Stimulated activated CD4-positive, alpha-beta T cell treated with anti-CD3 and anti-CD28 coated beads, Interleukin-2, amount 100 ng/mL, for 4 hours (primary cell): Measurements from ENCODE around the gene UBN1.
"Not testable (repeated sequence)": the region's sequence is repeated elsewhere in the genome, so short reads cannot be mapped to it uniquely, and the experiment has no call there.

Experiments
- DNase-seq: peaks from one replicate; pipeline ENCODE4 v3.0.0-alpha.2; 2020; ENCODE audit warnings: low read depth

UBN1 gene

DNA sequence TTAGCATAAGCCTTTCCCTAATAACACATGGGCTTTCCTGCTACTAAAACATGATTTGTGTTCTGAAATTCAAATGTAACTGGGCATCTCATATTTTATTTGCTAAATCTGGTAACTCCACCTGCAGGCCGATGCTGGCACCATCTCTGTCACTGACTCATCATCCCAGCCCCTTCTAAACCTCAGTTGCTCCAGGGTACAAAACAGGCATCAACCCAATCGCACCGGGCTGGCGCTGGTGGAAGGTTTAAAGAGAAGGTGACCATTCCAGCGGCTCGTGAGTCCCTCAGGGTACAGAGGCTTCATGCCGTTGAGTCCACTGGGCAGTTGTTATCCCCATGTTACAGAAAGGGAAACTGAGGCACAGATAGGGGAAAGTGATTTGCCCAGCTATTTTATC, 62.5 kb downstream of the UBN1 start:
- no peak for DNase-seq

DNA sequence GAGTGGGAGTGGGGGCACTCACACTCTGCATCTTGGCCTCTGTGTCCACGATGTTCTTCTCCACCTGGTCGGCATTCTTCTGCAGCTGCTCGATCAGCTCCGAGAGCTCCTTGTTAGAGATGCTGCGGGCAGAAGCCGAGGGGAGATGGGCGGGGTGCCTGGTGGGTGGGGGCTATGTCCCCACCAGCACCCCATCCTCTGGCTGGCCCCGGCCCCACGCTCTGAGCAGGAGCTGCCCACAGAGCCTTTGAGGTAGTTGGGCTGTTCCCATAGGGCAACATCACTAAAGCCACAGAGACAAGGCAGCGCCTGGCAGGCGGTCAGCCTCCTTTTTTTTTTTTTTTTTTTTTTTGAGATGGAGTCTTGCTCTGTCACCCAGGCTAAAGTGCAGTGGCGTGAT, 63.5 kb downstream of the UBN1 start:
- DNase-seq = no peak

DNA sequence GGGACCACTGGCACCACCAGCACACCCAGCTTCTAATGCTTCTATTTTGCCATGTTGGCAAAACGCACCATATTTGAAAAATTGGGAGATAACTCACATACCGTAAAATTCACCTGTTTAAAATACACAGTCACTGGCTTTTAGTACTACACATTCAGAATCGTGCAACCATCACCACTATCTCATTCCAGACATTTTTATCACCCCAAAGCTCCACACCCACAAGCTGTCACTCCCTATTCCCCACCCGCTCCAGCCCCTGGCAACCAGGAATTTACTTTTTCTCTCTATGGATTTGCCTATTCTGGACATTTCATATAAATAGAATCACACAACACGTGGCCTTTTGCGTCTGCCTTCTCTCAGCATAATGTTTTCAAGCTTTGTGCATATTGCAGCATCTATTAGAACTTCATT, 64.7 kb downstream of the UBN1 start:
- DNase-seq = no peak

DNA sequence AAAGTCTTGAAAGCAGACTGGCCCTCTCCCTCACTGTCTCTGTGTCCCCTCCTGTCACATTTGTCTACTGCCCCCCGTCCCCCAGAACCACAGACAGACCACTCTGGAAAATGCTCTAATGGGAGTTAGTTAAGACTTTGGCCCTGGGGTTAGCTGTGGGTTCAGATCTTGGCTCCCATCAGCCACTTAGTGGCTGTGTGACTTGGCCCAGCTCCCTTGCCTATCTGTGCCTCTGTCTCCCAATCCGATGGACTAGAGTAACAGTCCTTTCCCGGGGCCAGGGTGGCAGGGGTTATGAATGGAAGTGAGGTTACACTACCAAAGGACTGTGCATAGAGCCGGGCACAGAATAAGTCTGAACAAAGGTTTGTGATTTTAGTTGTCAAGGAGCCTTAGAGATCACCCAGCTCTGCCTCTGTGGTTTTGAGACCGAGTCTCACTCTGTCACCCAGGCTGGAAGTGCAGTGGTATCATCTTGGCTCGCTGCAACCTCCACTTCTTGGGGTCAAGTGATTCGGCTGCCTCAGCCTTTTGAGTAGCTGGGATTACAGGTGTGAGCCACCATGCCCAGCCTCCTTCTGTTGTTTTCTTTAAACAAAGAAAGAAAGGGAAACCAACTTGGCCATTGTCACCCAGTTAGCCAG, 66.0 kb downstream of the UBN1 start:
- no peak for DNase-seq

DNA sequence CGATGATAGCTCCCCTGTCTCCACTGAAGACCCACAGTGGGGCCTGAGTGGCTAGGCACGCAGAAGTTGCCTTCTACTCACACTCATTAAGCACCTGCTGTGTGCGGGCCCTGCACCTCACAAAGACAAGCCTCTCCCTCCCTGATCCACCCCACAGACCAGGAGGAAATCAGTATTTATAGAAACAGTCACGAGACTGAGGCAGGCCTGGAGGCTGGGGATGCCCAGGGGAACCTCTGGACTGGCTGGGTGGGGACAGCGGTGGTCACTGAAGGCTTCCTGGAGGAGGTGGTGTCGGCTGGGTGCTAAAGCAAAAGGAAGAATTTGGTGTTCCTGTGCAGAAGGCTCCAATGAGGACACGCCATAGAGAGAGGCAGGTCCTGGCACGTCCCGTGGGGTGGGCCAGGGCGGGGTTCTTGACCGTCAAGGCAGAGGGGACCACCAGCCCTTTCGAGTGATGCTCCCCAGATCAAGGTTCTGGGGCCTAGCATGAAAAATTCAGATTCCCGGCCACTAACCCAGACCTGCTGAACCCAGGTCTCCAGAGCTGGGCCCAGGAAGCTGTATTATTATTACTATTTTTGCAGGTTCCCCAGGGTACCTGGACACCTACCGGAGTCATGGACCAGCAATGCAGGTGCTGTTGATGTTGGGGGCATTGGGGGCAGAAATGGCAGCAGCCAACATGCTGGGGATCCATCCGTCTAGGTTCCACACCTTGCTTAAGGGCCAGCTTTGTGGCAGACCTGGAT, 66.7 kb downstream of the UBN1 start:
- no peak for DNase-seq

DNA sequence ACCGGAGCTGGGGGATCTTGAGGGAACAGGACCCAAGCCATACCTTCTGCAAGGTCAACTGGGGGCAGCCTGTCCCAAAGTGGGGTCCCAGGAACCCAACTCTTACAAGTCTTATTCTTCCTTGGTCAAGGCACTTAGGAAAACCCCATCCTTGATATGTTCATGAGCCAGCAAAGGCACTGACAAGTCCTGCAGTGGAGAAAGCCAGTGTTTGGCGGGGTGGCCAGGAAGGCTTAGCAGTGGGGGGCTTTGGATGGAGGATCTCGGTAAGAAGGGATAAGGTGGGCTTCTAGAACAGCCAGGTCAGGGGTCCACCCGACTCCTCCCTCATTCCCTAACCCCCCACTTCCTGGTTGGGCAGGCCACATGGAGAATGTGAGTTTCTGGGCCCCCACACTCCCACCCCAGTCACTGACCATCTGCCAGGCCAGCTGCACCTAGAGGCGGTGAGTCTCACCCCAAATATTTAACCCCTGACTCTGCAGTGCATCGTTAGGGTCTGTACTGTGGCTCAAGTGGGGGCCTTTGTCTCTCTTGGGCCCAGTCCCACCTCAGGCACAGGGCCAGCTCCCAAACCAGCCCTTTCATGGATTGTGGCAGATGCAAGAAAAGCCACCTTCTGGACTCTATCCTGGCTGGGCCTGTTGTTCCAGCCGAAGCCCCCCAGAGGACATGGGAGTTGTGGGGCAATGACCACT, 67.4 kb downstream of the UBN1 start:
- DNase-seq = no peak

DNA sequence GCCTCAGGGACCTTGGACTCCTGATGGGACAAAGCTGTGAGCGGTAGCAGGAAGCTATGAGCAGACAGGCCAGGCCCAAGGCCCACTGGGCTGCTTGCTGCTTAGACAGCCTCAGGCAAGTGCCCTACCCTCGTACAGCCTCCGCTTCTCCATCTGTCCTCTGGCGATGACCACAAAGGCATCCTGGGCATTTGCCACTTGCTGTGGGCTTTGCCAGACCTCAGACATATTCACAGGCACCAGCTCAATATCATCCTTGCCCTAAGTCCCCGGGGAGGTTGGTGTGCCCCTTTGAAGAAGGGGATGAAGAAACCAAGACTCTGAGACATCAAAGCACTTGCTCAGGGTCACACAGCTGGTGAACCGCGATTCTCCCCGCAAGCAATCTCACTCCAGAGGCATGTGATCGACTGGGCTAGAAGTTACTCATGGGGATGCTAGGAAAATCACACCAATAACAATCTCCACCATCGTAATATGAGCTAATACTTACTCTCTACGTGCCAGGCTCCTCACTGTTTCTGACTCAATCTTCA, 68.0 kb downstream of the UBN1 start:
- DNase-seq = no peak

DNA sequence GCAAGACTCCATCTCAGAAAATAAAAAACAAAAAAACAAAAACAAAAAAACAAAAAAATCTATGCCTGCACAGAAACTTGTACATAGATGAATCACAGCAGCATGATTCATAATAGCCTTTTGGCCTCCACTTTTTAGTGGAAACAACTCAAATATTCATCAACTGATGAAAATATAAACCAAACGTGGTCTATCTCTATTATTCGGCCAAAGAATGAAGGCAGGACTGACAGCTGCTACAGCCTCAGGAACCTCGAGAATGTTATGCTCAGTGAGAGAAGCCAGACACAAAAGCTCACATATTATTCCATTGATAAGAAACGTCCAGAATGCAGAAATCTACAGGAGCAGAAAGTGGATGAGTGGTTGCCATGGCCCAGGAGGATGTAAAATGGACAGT, 69.8 kb downstream of the UBN1 start:
- no peak for DNase-seq

DNA sequence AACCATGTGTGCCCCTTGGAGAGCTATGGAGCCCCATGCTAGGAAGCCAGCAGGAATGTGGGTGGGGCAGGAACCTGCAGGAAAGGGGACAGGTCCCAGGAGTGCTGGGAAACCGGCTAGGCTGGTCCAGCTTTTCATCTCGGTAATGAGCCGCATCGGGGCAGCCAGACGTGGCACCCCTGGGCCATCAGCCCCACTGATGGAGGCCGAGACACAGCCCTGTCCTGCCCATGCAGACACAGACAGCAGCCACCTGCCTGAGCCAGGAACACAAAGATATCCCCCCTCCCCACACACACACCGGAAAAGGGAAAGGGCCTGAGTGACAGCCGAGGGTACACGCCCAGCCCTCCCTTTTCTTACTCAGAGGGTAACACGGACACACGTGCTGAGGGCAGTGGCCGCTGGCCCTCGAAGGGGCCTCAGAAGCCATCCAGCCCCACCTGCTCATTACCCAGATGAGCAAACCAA, 71.5 kb downstream of the UBN1 start:
- DNase-seq = no peak

DNA sequence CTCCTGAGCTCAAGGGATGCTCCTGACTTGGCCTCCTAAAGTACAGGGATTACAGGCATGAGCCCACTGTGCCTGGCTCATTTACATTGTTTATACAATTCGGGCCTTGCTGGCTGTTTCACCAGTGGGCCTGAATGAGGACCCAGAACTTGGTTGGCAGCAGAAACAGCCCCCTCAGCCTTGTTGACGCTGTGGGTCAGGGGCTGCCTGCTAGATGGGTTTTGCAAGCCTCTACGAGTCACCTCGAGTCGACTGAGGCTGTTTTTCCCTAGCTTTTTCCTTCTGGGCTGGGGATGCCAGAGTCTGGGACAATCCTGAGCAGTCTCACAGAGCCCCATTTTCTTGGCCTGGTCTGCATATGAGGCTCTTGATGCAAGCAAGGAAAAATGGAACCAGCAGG, 73.5 kb downstream of the UBN1 start:
- no peak for DNase-seq

DNA sequence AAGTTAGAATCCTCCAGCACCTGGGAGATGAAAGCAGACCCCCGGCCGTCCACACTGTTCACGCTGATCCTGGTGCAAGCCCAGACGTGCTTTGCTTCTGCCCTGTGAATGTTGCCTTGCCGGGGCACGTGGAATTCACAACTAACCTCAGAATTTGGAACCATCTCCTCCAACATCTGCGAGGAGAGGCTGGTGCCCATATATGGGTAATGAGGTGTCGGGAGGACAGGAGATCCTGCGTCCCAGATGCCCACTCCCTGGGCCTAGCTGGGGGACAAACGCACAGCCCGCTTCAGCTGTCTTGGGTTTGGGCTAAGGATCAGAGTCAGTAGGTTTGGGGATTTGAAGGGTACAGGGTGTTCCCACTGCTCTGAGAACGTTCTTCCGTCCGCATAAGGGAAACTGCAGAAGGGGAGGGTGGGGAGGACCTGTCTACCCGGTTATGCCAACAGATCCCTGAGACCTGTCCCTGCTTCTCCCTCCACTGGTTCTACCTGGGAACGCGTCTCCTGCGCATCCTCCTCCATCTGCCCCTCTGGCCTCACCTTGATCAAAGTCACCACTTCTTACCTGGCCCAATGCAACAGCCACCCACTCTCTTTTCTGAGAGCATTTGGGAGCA, 75.6 kb downstream of the UBN1 start:
- DNase-seq = no peak

DNA sequence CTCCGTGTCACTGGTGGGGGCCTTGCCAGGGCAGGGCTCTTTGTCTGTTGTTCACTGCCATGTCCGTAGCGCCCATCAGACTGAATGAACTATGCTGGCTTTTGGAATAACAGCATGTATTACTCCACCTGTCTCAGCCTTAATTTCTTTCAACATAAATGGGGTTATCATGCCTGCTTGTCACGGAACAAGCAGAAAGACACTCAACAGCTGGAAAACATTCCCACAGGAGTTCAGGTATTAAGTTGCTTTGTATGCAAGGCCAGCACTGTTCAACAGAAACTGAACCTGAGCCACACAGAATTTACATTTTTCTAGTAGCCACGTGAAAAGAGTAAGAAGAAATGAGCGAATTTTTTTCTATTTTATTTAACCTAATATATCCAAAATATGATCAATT, 76.6 kb downstream of the UBN1 start:
- DNase-seq = no peak

DNA sequence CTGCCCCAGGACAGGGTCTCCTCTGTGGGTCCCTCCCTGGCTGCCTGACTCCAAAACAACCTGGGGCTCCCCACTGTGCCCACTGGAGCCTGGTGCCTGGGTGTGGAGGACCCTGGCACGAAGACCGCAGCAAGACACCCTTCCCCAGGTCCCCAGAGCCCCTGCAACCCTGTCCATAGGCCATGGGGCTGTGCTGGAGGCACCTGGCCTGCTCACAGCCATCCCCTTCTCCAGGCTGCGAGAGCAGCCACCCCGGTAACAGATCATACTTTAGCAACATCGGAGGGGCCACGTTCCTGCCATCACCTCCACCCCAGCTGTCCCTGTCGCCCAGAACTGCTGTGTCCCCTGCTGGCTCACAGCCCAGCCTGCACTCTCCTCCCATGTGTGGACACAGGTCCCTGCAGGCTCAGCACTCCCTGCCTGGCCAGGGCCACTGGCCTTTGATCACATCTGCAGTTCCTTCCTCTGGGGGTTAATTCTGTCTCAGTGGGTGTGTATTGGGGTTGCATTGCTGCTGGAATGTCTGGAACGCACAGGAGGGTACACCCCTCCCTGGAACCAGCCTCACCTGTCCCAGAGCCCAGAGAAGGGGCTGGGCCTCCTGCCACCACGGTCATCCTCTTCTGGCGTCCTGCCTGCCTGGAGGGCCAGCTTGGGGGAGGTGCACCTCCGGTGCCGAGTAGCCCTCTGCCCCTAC, 77.5 kb downstream of the UBN1 start:
- no peak for DNase-seq

DNA sequence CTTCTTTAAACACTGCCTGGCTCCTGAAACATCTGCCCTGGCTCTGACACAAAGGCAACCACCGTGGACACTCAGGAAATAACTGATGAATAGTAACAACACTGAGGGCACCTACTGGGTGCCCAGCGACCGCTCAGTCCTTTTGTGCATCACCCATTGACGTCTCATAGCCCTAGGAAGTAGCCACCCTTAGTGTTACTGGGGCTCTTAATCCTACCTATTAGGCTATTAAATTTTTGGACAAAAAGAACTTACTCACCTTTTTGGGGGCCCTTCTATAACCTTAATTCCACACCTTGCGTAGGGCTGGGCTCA, 78.0 kb downstream of the UBN1 start:
- no peak for DNase-seq

DNA sequence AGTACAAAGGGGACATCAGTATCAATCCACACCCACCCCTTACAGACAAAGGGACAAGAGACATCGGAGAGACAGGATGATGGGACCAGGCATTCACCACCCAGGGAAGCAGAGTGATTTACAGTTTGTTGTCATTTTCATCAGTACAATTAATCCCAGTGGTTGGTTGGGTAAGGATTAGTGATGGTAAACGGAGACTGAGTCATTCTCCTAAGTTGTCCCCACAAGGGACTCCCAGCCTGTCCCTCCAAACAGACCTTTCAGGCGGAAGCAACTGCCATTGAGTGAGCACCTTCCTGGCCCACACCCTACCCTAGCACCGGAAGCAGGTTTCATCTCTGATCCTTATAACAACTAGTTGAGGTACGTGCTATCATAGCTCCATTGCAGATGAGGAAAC, 78.5 kb downstream of the UBN1 start:
- no peak for DNase-seq

DNA sequence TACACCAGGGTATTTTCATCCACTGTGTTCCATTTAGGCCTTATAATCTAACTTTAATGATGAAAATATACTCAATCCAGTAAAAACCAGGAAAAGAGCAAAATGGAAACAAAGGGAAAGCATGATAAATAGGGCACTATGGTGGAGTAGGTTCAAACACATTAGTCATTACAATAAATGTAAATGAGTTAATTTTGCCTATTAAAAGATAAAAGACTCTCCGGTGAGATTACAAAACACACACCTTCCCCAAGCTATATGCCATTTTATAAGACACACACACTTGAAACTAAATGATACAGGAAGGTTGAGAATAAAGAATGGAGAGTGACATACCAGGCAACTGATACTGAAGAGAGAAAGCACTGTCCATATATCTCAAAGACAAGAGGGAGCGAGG, 79.6 kb downstream of the UBN1 start:
- DNase-seq = no peak

DNA sequence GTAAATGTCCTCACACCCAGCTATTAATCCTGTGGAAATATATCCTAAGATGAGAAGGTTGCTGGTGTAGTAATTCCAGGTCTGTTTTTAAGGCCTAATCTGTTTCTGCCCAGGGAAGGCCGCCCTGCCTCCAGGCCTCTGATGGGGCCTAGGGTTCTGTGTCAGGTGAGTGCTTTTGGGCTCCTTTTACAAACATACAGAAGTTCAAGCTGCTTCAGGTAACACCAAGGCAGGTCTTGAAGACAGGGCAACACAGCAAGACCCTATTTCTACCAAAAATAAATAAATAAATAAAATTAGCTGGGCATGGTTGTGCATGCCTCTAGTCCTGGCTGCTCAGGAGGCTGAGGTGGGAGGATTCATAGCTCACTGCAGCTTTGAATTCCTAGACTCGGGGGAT, 80.4 kb downstream of the UBN1 start:
- no peak for DNase-seq

DNA sequence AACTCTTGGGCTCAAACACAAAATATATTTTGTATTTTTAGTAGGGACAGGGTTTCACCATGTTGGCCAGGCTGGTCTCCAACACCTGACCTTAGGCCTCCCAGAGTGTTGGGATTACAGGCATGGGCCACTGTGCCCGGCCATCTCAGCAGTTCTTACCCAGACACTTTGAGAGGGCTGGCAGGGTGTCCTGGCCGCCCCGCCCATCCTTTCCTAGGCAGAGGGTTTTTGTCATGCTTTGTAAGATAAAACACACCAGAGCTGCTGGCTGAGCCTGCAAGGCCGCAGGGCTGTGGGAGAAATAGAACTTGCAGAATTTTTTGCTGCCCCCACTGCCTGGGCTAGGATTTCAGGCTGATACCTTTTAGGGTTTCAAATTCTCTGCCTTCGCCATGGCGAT, 80.9 kb downstream of the UBN1 start:
- DNase-seq = no peak

DNA sequence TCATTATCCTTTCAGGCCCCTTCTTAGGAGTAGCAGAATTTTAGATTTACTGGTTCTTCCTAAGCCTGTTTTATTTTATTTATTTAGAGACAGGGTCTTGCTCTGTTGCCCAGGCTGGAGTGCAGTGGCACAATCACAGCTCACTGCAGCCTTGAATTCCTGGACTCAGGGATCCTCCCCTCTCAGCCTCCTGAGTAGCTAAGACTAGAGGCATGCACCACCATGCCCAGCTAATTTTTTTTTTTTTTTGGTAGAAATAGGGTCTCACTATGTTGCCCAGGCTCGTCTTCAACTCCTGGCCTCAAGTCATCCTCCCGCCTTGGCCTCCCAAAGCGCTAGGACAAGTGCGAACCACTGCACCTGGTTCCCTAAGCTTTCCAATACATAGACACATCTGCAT, 82.3 kb downstream of the UBN1 start:
- not testable (repeated sequence) for DNase-seq

DNA sequence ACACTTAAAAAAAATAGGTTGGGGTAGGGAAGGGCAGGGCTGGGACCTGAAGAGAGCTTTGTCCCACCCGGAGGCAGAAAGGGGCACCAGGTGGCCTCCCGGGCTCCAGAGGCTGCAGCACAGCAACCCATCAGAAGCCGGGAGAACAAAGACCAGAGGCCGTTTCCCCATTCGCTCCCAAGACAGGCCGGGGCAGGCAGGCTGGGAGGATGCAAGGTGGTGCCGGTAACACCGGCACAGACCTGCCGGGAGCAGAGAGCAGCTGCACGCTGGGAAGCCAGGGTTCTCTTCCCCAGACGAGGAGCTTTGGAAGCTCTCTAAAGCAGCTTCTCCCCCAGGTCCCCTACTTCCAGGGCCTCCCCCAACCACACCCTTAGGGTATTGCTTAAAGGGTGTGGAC, 84.1 kb downstream of the UBN1 start:
- no peak for DNase-seq
